ENCODE results near the gene MSI2.

The MSI2 gene

DNA sequence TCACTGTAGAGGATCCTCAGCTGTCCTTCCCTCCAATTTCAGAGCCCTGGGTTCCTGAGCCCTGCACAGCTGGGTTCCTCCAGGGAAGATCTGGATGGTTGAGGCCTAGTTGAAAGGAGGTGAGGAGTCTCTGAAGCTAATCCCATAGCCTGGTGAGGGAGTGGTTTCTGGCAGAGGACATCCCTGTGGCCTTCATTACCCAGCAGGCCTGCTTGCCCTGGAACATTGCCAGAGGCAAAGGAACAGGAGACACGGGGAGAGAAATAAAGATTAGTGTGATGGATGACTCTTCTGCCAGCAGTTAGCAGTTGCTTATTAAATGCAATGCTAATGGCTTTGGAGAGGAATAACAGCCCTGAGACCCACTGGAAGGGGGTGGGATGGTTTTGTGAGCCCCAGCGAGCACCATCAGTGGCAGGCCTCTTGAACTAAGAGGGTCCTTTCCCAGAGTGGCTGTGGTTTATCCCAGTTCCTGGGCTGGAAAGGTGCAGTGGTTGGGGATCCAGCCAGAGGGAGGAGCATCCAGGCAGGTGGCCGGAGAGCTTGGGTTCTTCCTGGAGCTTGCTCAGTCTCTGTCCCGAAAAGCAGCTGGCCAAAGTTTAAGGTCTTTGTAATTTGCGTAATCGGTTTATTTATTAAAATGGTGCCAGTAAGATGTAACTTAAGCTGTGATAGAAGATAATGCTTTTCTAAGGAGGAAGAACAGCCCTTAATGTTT lies 279.1 kb downstream of the MSI2 start:
- no peak overlapping the region for H3K4me3 ChIP-seq (ENCODE audit: low read length)
- TF ChIP-seq, protein P1, sequence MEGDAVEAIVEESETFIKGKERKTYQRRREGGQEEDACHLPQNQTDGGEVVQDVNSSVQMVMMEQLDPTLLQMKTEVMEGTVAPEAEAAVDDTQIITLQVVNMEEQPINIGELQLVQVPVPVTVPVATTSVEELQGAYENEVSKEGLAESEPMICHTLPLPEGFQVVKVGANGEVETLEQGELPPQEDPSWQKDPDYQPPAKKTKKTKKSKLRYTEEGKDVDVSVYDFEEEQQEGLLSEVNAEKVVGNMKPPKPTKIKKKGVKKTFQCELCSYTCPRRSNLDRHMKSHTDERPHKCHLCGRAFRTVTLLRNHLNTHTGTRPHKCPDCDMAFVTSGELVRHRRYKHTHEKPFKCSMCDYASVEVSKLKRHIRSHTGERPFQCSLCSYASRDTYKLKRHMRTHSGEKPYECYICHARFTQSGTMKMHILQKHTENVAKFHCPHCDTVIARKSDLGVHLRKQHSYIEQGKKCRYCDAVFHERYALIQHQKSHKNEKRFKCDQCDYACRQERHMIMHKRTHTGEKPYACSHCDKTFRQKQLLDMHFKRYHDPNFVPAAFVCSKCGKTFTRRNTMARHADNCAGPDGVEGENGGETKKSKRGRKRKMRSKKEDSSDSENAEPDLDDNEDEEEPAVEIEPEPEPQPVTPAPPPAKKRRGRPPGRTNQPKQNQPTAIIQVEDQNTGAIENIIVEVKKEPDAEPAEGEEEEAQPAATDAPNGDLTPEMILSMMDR (IDR thresholded peaks at IDR 0.05; ENCODE audit: insufficient read depth, low read depth, low read length, missing control alignments) = no peak

DNA sequence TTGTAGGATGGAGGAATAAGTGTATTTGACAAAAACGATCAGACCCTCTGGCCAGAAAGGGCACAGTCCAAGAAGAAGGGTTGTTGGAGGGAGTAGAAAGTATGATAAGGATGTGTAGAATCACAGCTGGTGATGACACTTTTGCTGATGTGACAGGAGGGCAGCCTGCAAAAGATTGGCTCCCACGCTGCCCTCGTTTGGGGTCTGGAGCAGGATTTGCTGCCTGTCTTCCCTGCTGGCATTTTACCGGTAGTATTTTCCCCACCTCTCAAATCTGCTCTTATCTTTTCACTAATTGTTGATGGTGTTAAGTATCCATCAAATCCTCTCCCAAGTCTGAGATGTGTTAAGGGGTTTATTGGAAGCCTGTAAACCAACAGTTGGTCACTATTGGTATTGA lies 280.0 kb downstream of the MSI2 start:
- DNase-seq (ENCODE audit: low read depth) = no peak
- TF ChIP-seq, protein P1 (IDR thresholded peaks at IDR 0.05; ENCODE audit: insufficient read depth, low read depth, low read length, missing control alignments) = no peak
- no peak overlapping the region for H3K4me3 ChIP-seq (ENCODE audit: low read length)

More for the DNA sequence above, 279.1 kb downstream of the MSI2 start:
- DNase-seq (ENCODE audit: low read depth) = no peak

DNA sequence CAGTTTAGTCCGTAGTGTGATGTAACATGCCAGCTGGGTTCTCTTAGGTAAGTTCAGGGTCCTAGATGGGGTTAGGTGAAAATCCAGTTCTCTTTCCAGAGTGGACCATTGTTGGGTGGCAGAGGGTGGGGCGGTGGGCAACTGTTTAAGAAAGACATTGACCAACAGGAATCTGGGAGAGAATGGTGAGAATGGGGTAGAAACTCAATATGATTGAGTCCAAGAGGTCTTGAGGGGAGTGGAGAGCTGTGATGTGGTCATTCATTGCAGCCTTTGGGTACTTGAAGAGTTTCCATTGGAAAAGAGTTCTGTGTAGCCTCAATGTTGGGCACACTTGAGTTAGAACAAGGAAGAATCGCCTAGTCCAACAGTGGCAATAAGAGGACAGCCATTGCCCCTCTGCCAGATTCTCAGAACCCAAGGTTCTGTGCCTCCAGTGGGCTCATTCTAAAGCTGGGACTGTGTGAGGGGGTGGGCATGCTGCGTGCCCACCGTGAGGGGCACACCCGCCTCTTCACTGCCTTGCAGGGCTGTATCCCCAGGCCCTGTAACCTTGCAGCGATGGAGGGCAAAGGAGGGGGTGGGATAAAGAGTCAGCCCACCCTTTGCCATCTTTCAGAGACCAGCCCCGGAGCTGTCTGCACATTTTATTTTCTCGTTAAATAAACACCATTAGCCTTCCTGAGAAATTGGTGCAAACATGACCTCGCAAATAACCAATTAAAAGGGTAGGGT lies 280.6 kb downstream of the MSI2 start:
- no peak for DNase-seq (ENCODE audit: low read depth)
- H3K4me3 ChIP-seq (ENCODE audit: low read length) = no peak overlapping the region
- TF ChIP-seq, protein P1 (IDR thresholded peaks at IDR 0.05; ENCODE audit: insufficient read depth, low read depth, low read length, missing control alignments) = no peak

DNA sequence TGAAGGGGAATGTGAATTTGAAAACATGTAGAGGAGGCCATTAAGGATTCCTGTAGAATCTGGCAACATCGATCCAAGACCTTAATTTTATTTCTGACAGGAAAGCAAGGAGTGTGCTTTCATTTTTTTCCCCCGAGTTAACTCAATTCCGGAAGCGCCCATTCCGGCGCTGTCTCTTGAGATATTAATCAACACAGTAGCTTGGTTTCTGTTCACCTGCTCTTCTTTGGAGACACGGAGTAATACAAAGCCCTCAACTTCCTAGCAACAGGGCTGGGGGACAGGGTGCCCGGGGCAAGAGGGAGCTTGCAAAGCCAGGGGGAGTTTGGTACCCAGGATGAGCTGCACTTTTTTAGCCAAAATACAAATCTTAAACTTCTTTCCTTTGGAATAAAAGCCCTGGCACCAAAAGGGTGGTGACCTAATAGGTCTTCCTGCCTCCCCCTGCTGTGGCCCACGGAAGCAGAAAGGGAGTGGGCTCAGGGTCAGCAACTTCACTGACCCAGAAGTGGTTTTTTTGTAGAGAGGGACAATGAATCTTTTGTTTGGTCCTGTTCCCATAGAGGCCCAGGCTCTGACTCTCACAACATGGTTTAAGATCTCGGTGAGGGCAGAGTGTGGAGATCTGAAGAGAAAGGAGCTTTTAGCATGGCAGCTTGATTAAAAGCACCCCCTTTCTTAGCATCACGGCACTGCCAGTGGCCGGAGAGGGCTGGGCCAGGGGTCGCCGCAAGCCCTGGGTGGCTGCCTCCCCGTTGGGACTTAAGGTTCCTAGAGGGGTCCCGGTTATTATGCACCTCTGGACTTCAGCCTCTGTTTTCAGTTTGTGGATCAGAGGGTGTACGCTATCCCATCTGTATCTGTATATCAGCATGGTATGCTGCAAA lies 281.4 kb downstream of the MSI2 start:
- DNase-seq (ENCODE audit: low read depth) = no peak
- TF ChIP-seq, protein P1 (IDR thresholded peaks at IDR 0.05; ENCODE audit: insufficient read depth, low read depth, low read length, missing control alignments) = no peak
- H3K4me3 ChIP-seq (ENCODE audit: low read length) = no peak overlapping the region

DNA sequence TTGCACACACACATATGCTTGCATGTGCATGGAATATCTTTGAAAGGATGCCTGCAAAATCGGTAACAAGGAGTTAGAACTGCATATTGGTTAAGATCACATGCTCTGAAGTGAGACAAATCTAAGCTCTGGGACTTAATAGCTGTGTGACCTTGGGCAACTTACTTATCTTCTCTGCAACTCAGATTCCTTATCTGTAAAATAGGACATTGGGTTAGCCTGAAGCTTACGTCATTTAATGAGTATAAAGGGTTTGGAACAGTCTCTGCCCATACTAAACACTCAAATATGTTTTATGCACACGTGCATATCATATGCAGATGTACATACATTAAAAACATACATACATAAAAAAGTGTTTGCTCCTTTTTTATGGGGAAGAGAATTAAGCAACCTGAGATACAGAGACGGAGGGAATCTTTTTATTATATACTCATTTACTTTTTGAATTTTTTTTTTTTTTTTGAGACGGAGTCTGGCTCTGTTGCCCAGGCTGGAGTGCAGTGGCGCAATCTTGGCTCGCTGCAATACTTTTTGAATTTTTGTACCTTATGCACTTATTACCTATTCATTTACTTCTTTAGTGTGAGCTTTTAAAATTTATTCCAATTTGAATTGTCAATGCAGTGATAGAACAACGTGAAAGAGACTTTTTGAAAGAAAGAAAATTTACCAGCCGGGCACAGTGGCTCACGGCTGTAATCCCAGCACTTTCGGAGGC lies 282.6 kb downstream of the MSI2 start:
- H3K4me3 ChIP-seq (ENCODE audit: low read length) = no peak overlapping the region
- TF ChIP-seq, protein P1 (IDR thresholded peaks at IDR 0.05; ENCODE audit: insufficient read depth, low read depth, low read length, missing control alignments) = no peak
- no peak for DNase-seq (ENCODE audit: low read depth)

DNA sequence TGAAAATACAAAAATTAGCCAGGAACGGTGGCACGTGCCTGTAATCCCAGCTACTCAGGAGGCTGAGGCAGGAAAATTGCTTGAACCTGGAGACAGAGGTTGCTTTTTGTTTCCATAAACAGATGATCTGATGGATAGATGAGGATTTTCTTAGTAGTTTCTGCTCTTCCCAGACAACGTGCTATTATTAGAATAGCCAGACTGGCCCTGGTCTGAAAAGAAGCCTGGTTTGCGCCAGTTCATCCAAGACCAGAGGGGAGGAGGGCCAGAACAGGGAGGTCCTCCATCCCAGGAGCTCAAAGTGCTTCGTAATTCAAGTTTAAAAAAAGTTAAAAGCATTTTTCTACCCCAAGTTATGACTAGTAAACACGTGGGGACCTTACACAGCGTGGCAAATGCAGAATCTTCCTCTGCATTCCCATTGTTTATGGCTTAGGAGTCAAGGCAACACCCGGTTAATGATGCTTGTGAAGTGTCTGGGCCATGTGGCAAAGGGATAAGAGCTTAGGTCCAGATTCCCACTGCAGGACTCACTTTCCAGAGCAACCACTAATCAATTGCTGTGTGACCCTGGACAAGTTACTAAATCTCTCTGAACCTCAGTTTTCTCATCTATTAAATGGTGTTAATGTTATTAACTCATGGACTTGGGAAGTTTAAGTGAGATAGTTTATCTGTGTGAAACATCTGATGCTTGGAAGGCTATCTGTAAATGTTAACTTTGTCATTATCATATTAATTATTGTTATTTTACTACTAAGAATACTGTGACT lies 283.4 kb downstream of the MSI2 start:
- TF ChIP-seq, protein P1 (IDR thresholded peaks at IDR 0.05; ENCODE audit: insufficient read depth, low read depth, low read length, missing control alignments) = no peak

More for the DNA sequence above, 283.4 kb downstream of the MSI2 start:
- DNase-seq (ENCODE audit: low read depth) = no peak
- no peak overlapping the region for H3K4me3 ChIP-seq (ENCODE audit: low read length)

Data from epithelial cell of esophagus (primary cell).